ENCODE data around the gene PTPRM. TPM values are rescaled to one million over a fixed set of nuclear protein-coding genes. Genes with fewer than 3 reads are reported as not detected.

Gene PTPRM
- total and polyA plus RNA-seq, 2 of the 8 experiments (the other 6 are each of a cell fraction or from before 2014, with no cell fraction given) = 4.1 to 7.0 TPM

DNA sequence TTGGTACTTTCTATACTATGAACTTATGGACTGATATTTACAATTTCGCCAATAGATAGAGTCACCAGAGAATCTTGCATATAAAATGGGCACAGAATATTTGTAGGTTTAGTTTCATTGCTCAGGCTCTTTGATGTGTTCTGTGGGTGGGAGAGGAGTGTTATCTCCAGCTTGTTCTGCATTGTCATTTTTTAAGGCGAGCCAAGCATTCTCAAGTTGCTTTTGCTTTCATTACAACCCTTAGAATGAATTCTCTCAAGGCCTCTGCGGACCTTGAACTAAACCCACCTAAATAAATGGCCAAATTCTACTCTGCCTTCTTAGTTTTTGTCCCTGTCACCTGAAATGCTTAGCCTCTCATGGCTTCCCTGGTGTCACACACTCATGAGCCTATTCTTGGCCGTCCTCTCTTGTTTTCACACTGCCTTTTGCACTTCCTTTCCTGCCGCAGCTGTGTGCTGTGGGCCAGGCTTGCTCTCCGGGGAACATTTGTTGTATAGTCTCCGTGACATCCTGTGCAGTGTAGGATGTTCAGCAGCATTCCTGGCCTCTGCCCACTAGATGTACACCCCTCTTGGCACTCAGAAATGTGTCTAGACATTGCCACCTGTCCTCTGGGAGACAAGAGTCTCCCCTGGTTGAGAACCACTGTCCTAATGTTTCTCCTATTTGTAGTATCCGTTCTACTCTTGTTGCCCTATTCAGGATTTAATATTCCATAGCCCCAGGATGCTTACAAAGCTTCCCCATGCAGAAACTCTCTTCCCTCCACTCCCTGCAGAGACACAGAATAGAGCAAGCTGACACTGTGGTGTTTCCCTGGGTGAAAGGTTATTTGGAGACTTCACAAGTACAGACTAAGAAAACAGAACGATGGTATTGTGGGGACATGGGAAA, 255.6 kb downstream of the PTPRM start:
- Histone ChIP-seq H3K4me1 (replicated peaks in 1 of 4; ENCODE audit: control insufficient read depth in 3 of 4, insufficient read depth in 4 of 4, low read length in 3 of 4) (peaks cover 0 to 11% (median 3%) of the 10 kb centered on the region in 4 experiments; a peak in 3 of 7 replicates), H2AFZ (ENCODE audit: low read length) (no peak overlapping the region), H4K5ac (ENCODE audit: insufficient read length, low read depth, low read length) (no peak overlapping the region), H3K4me2 (ENCODE audit: insufficient read depth in 1 of 2, low read depth in 2 of 2, low read length in 2 of 2) (no peak overlapping the region), H3K27ac (ENCODE audit: low read depth, low read length) (no peak overlapping the region), H3K56ac (replicated peaks; ENCODE audit: insufficient read length, low read depth, low read length) (no peak overlapping the region), H2BK20ac (ENCODE audit: low read length) (no peak overlapping the region), H3K23ac (ENCODE audit: insufficient read length) (no peak overlapping the region), H3K18ac (ENCODE audit: extremely low read depth, low read length) (no peak overlapping the region), H2BK5ac (ENCODE audit: low read depth, low read length) (no peak overlapping the region), H4K8ac (ENCODE audit: extremely low read depth, insufficient read depth, low read length) (no peak overlapping the region), H2BK15ac (ENCODE audit: low read length) (no peak overlapping the region), H4K91ac (replicated peaks; ENCODE audit: insufficient read length, low read length) (no peak overlapping the region), H3K14ac (ENCODE audit: insufficient read length) (no peak overlapping the region), H3K9ac (replicated peaks in 1 of 4; ENCODE audit: extremely low read depth in 1 of 4, low read depth in 3 of 4, low read length in 3 of 4) (no peak overlapping the region; a peak in 1 of 7 replicates), H4K20me1 (replicated peaks in 1 of 2; ENCODE audit: control insufficient read depth in 1 of 2, insufficient read depth in 2 of 2, low read length in 2 of 2) (no peaks in the 10 kb centered on the region), H3K79me2 (ENCODE audit: control insufficient read depth in 1 of 2, insufficient read depth in 2 of 2, low read length in 2 of 2) (no peaks in the 10 kb centered on the region), H3K27me3 (replicated peaks in 1 of 4; ENCODE audit: control insufficient read depth in 3 of 4, extremely low read depth in 1 of 4, insufficient read depth in 3 of 4, low read length in 3 of 4) (no peaks in the 10 kb centered on the region), H3K79me1 (ENCODE audit: low read depth, low read length) (no peaks in the 10 kb centered on the region), H3K9me3 (ENCODE audit: insufficient read depth in 2 of 2, low read depth in 1 of 2, low read length in 1 of 2) (no peaks in the 10 kb centered on the region), H3K4ac (replicated peaks; ENCODE audit: insufficient read length, low read depth, low read length) (no peak overlapping the region), H3K23me2 (ENCODE audit: low read depth, low read length) (no peaks in the 10 kb centered on the region), H2BK120ac (replicated peaks; ENCODE audit: low read depth, low read length) (no peak overlapping the region), H3K36me3 (ENCODE audit: control insufficient read depth in 2 of 4, insufficient read depth in 4 of 4, low read length in 3 of 4) (no peaks in the 10 kb centered on the region), H2AK5ac (ENCODE audit: low read depth, low read length) (no peak overlapping the region), H2BK12ac (ENCODE audit: low read depth, low read length) (no peak overlapping the region), H3K4me3 (ENCODE audit: extremely low read depth in 1 of 4, insufficient read depth in 2 of 4, low read depth in 3 of 4, low read length in 4 of 4) (no peak overlapping the region)
- DNase-seq (ENCODE audit: low read depth in 1 of 2, low spot score in 2 of 2) (no peak), FAIRE-seq (no peak)
- ChIA-PET CTCF (ENCODE audit: partially characterized antibody) (interaction anchor here (0.8 kb wide), 1 partner anchor 33 kb away, joined by 3 read pairs; no protein-coding TSS in a partner anchor), POLR2A (ENCODE audit: partially characterized antibody) (no interaction called here)
- 83% methylated on average over 9 of the region's 9 CpGs; no CpG with 5 or more reads in 1 of the 2 experiments for WGBS, 2 experiments (ENCODE audit: extremely low coverage in 1 of 2, insufficient coverage in 1 of 2, insufficient read length in 1 of 2, insufficient replicate concordance in 2 of 2, low coverage in 1 of 2, low lambda C conversion rate in 2 of 2, missing lambda C conversion rate in 1 of 2)
- no peak for TF ChIP-seq RNF2 (IDR thresholded peaks at IDR 0.05; ENCODE audit: borderline replicate concordance, low read depth, low read length, missing control alignments, poor library complexity, severe bottlenecking)
- TF ChIP-seq PHF8 (conservative IDR thresholded peaks at IDR 0.05; ENCODE audit: low read depth, low read length) = no peak
- no peak for TF ChIP-seq CHD2 (IDR thresholded peaks at IDR 0.05; ENCODE audit: low read length)
- no peak for TF ChIP-seq SUZ12 (IDR thresholded peaks at IDR 0.05; ENCODE audit: low read length)
- no peak for TF ChIP-seq GTF2F1 (IDR thresholded peaks at IDR 0.05; ENCODE audit: borderline replicate concordance, low read depth, low read length)
- no peak for TF ChIP-seq RBBP5 (IDR thresholded peaks at IDR 0.05; ENCODE audit: borderline replicate concordance, low read depth, low read length)
- TF ChIP-seq SIRT6 (IDR thresholded peaks at IDR 0.05; ENCODE audit: low read length) = no peak
- TF ChIP-seq KDM4A (IDR thresholded peaks at IDR 0.05; ENCODE audit: low read depth, low read length, severe bottlenecking) = no peak
- TF ChIP-seq JUND (IDR thresholded peaks at IDR 0.05; ENCODE audit: low read length) = no peak
